ENCODE results near the gene SPP1.
"Not testable (repeated sequence)": the region's sequence is repeated elsewhere in the genome, so short reads cannot be mapped to it uniquely, and the experiment has no call there.

Gene SPP1

DNA sequence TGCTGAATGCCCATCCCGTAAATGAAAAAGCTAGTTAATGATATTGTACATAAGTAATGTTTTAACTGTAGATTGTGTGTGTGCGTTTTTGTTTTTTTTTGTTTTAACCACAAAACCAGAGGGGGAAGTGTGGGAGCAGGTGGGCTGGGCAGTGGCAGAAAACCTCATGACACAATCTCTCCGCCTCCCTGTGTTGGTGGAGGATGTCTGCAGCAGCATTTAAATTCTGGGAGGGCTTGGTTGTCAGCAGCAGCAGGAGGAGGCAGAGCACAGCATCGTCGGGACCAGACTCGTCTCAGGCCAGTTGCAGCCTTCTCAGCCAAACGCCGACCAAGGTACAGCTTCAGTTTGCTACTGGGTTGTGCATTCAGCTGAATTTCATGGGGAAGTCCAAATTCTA is at the start of gene SPP1:
TSS of gene SPP1 (plus strand) at position 249 of the 400 bp plus-strand sequence. CDS start 1,182 bp downstream, outside the sequence.
- no peak for DNase-seq (ENCODE audit: low spot score)

DNA sequence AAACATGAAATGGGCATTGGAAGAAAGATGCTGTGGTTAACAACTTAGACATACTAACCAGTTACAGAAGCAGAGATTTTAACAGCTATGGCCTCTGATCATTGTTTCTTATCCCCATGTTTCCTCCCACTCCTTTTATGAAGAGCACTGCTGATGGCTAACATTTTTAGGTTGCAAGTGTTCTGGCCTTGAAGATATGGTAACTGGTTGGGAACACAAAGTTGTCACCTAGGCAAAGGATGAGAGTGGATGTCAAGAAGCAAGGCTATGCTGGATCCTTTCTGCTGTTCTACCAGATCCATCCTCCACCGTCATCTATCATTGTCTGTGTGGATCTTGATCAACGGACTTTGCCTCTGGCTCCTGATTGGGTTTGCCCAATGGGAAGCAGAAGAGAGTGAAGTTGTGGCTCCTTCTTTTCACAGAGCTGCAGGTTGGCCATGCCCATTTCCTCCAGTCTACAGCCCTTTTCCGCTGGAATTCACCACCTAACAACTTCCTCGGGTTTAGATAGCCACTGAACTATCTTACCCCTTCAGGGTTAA is 48.9 kb upstream of the SPP1 start:
- no peak for DNase-seq (ENCODE audit: low spot score)

GRCh38 chr4:87930629-87931028 is 44.9 kb upstream of the SPP1 start:
- no peak for DNase-seq (ENCODE audit: low spot score)

DNA sequence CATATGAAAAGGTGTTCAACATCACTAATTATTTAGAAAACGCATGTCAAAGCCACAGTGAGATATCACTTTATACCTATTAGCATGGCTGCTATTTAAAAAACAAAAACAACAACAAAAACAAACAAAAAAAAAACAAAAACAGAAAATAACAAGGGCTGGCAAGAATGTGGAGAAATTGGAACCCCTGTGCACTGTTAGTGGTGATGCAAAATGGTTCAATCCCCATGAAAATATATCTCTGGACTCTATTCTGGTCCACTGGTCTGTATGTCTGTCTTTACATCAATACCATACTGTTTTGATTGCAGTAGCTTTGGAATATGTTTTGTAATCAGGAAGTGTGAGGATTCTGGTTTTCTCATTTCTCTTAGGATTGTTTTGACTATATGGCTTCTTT is 43.6 kb upstream of the SPP1 start:
- no peak for DNase-seq (ENCODE audit: low spot score)

DNA sequence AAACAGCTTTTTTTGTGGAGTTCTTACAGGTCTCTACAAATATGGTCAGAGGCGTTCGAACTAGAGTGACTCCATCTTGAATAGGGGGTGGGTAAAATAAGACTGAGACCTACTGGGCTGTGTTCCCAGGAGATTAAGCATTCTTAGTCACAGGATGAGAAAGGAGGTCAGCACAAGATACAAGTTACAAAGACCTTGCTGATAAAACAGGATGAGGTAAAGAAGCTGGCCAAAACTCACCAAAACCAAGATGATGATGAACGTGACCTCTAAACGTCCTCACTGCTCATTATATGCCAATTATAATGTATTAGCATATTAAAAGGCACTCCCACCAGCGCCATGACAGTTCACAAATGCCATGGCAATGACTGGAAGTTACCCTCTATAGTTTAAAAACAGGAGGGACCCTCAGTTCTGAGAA is 42.8 kb upstream of the SPP1 start:
- no peak for DNase-seq (ENCODE audit: low spot score)

GRCh38 chr4:87933337-87933736 is 42.2 kb upstream of the SPP1 start:
- no peak for DNase-seq (ENCODE audit: low spot score)

- no peak for DNase-seq (ENCODE audit: low spot score)
These were observed 41.3 kb upstream of the SPP1 start for GRCh38 chr4:87934157-87934704.

GRCh38 chr4:87934973-87935372 is 40.5 kb upstream of the SPP1 start:
- no peak for DNase-seq (ENCODE audit: low spot score)

- not testable (repeated sequence) for DNase-seq (ENCODE audit: low spot score)
These were observed 39.6 kb upstream of the SPP1 start for GRCh38 chr4:87935954-87936353.

- DNase-seq (ENCODE audit: low spot score): no peak
These were observed 38.0 kb upstream of the SPP1 start for GRCh38 chr4:87937523-87937922.

- no peak for DNase-seq (ENCODE audit: low spot score)
These were observed 36.8 kb upstream of the SPP1 start for GRCh38 chr4:87938746-87939145.

- no peak for DNase-seq (ENCODE audit: low spot score)
These were observed 35.4 kb upstream of the SPP1 start for GRCh38 chr4:87939978-87940690.

DNA sequence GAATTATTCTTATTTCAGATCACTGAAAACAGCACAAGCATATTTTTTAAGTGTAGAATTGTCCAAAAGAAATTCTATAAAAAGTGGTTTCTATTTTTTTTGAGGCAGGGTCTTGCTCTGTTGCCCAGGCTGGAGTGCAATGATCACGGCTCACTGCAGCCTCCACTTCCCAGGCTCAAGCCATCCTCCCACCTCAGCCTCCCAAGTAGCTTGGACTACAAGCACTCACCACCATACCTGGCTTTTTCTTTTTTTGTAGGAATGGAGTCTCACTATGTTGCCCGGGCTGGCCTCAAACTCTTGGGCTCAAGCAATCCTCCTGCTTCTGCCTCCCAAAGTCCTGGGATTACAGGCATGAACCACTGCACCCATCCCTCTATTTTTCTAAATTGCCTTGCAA is 34.7 kb upstream of the SPP1 start:
- DNase-seq (ENCODE audit: low spot score): not testable (repeated sequence)

GRCh38 chr4:87941537-87942392 is 33.7 kb upstream of the SPP1 start:
- DNase-seq (ENCODE audit: low spot score): no peak

DNA sequence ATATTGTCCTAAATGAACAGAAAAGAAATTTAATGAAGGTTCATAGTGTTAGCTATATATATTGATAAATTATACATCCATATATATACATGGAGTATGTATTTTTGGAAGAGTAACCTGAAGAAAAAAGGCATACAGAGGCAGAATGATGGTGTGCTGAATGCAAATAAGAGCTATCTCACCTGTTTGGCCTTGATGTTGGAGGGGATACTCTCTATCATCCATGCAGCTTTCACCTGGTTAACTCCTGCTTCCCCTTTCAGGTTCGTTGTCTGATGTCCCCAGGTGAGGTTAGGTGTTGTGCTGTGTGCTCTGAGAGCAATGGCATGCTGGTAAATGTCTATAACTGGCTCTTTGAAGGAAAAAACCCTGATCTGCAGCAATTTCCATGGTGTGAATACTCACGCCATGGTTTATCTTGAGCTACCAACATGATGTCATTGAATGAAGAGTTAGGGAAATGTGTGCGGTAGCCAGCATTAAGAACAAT is 31.8 kb upstream of the SPP1 start:
- no peak for DNase-seq (ENCODE audit: low spot score)

DNA sequence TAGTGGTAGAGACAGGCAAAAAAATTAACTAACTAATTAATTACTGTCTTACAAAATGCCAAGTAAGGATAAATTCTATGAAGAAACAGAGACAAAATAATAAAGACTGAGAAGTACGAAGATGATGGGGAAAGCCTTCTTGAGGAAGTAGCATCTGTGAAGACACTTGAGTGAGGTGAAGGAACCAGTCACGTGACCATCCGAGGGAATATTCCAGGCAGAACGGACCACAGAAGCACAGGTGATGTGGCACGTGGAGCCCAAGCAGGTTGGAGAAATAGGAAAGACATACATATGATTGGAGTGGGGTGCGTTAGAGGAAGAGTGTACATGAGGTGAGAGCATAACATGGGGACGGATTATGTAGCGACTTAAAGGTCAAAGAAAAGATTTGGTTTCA is 30.5 kb upstream of the SPP1 start:
- no peak for DNase-seq (ENCODE audit: low spot score)

DNA sequence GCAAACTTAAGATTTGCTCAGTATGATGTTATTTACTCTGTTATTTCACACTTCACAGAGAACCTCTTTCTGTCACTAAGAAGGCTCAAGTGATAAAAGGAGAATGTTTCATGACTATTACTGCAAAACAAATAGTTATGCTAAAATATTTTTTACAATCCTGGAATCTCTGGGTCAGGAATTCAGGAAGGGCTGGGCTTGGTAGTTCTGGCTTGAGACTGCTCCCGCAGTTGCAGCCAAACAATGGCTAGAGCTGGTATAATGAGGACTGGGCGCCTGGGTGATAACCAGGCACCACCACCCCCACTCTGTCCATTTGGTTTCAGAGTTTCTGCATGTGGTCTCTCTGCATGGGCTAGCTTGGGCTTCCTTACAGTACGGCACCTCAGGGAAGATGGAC is 28.7 kb upstream of the SPP1 start:
- DNase-seq (ENCODE audit: low spot score): no peak

GRCh38 chr4:87947381-87948160 is 27.9 kb upstream of the SPP1 start:
- no peak for DNase-seq (ENCODE audit: low spot score)

- DNase-seq (ENCODE audit: low spot score): no peak
These were observed 25.6 kb upstream of the SPP1 start for GRCh38 chr4:87949961-87950360.

GRCh38 chr4:87950493-87950892 is 25.0 kb upstream of the SPP1 start:
- no peak for DNase-seq (ENCODE audit: low spot score)

- DNase-seq (ENCODE audit: low spot score): no peak
These were observed 24.5 kb upstream of the SPP1 start for GRCh38 chr4:87950936-87951511.

Data from RKO (cell line).